Transverse colon (tissue), 4 donors: Measurements from ENCODE around the gene NUDT21. TPM values are rescaled to one million over a fixed set of nuclear protein-coding genes. Genes with fewer than 3 reads are reported as not detected.

ENCODE experiments used
- DNase-seq: peaks from one replicate; pipeline ENCODE4 v3.0.0-alpha.2; 2019
- H3K27ac ChIP-seq, 4 donors: fragments of 200-600 bp; sonication (generic); 2 replicates each; pipeline ENCODE4 v1.5.1; 2016 to 2018; ENCODE audit warnings: inconsistent platforms in 4 of 4
- H3K27me3 ChIP-seq: fragments of 200-600 bp; sonication (generic); 2 replicates; pipeline ENCODE4 v1.5.1; 2017; ENCODE audit warnings: inconsistent platforms
- H3K36me3 ChIP-seq, 4 donors: fragments of 200-600 bp; sonication (generic); 2 replicates each; pipeline ENCODE4 v1.5.1; 2017 to 2019; ENCODE audit warnings: inconsistent platforms in 4 of 4
- H3K4me1 ChIP-seq, 4 donors: fragments of 200-600 bp; sonication (generic); 2 replicates each; pipeline ENCODE4 v1.5.1; 2017 to 2020; ENCODE audit warnings: inconsistent platforms in 4 of 4
- H3K4me3 ChIP-seq, 4 donors: fragments of 200-600 bp; sonication (generic); 1 replicate in 1 of 4; 2 replicates in 3 of 4; pipeline versions ENCODE4 v1.5.1 to v1.6.1; 2017 to 2019; ENCODE audit warnings: inconsistent platforms in 4 of 4
- H3K9me3 ChIP-seq, 2 donors: fragments of 200-600 bp; sonication (generic); 2 replicates each; pipeline ENCODE4 v1.5.1; 2017 to 2019; ENCODE audit warnings: inconsistent platforms in 2 of 2
- EP300 ChIP-seq: sonication (generic); formaldehyde crosslinking; IDR thresholded peaks from one replicate; pipeline ENCODE4 v1.6.1; 2017; ENCODE audit warnings: antibody characterized with exemption, low read depth
- POLR2A ChIP-seq: fragments of 450-650 bp; IDR thresholded peaks from one replicate; pipeline ENCODE4 v1.6.1; 2016; ENCODE audit warnings: antibody characterized with exemption, mild to moderate bottlenecking, moderate library complexity
- POLR2AphosphoS5 ChIP-seq, 3 donors: sonication (generic); formaldehyde crosslinking; IDR thresholded peaks; one replicate each; pipeline ENCODE4 v1.6.1; 2016; ENCODE audit warnings: antibody characterized with exemption in 3 of 3
- WGBS, 2 donors: methylation state at CpG; one replicate each; pipeline ENCODE4 v1.1.5; 2018; ENCODE audit warnings: low coverage in 1 of 2; 5-methylcytosine and 5-hydroxymethylcytosine counted together
- in situ Hi-C, 4 donors: fragments of 200-750 bp; cut with MboI; loops; one replicate each; pipeline versions ENCODE4 v1.15.0 to v1.15.1; 2017; ENCODE audit warnings: low sequenced_read_pairs in 3 of 4, low pct_ligation_motif_present in 1 of 4, low pct_unique_long_range_greater_than_20kb in 1 of 4
- intact Hi-C: fragments of 100-400 bp; cut with DNase I; formaldehyde crosslinking; loops from one replicate; pipeline ENCODE4 v1.15.1; 2023; ENCODE audit warnings: low total_unique reads
- total RNA-seq, 4 donors: library from RNA; depleted of rRNA; stranded (reverse); fragments of >200 nt; gene quantifications; one replicate each; pipeline ENCODE4 v1.1.0, GENCODE V29; 2016
- TF ChIP-seq, protein P1 (sequence below), 5 experiments: fragments of 200-600 bp in 3 of 5; fragments of 450-650 bp in 2 of 5; sonication (generic) in 3 of 5; IDR thresholded peaks; 1 replicate in 2 of 5; 2 replicates in 3 of 5; pipeline ENCODE4 v1.5.1; 2016 to 2017; ENCODE audit warnings: antibody characterized with exemption in 5 of 5, inconsistent platforms in 3 of 5, mild to moderate bottlenecking in 2 of 5, moderate library complexity in 1 of 5

NUDT21 gene
- total RNA-seq, 4 donors from 2014 or later = 7.5 to 41.9 (median 23.0) TPM

DNA sequence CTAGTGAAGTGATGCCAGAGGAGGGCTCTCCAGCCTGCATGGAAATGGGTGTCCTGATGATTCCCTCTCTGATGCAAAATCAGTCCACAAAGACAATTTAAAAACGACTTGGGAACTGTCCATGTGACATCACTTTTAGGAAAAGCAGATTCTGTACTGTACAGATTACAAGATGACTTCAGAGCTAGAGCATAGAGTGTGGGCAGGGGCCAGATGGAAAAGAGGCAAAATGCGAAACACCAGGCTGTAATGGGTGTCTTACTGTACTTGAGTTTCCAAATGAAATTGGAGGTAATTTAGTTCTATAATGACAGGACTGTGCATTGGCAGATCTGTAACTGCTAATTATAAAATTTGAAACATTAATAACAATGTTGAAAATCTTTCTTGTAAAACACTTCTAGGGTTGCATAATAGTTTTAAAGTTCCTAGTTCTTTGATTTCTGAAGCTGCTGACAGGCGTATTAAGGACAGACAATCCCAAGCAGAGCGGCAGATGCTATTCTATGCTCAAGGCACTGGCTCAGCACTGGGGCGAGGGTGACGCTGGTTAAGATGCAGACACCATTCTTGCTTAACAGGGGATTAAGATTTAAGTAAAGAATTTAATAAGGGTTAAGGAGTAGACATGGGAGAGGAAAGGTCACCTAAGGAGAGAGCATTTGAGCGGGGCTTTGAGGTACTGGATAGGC lies 29.8 kb upstream of the NUDT21 start:
- Histone ChIP-seq H3K9me3 (no peaks in the 10 kb centered on the region), H3K36me3 (peaks cover 0 to 42% (median 19%) of the 10 kb centered on the region in 4 donors), H3K27me3 (no peaks in the 10 kb centered on the region), H3K4me1 (no peaks in the 10 kb centered on the region), H3K27ac (no peak overlapping the region), H3K4me3 (no peak overlapping the region)
- DNase-seq = no peak
- TF ChIP-seq POLR2A (no peak), POLR2AphosphoS5 (IDR thresholded peaks at IDR 0.05) (no peak), EP300 (no peak)
- TF ChIP-seq, protein P1, sequence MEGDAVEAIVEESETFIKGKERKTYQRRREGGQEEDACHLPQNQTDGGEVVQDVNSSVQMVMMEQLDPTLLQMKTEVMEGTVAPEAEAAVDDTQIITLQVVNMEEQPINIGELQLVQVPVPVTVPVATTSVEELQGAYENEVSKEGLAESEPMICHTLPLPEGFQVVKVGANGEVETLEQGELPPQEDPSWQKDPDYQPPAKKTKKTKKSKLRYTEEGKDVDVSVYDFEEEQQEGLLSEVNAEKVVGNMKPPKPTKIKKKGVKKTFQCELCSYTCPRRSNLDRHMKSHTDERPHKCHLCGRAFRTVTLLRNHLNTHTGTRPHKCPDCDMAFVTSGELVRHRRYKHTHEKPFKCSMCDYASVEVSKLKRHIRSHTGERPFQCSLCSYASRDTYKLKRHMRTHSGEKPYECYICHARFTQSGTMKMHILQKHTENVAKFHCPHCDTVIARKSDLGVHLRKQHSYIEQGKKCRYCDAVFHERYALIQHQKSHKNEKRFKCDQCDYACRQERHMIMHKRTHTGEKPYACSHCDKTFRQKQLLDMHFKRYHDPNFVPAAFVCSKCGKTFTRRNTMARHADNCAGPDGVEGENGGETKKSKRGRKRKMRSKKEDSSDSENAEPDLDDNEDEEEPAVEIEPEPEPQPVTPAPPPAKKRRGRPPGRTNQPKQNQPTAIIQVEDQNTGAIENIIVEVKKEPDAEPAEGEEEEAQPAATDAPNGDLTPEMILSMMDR (IDR thresholded peaks at IDR 0.05) = no peak
- intact Hi-C loops = no loop called here
- 83 to 88% methylated on average over 7 of the region's 7 CpGs for WGBS, 2 donors
- in situ Hi-C loops = no loop called here

DNA sequence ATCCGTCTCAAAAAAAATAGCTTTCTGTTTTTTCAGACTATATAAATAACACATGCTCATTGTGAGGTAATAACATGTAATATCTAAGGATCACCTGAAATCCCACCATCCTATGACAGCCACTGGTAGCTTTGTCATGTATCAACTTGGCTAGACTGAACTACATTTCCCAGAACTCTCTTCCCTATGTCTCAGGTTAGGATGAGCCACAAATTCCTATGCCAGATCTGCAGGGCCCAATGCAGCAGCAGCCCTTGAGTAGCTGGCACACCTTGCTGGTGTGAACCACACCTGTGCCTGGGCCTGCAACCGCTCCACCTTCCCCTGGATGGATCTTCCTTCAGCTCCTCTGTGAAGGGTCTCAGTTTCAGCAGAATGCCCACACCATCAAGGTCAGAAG lies 28.3 kb upstream of the NUDT21 start:
- H3K36me3 ChIP-seq = peaks cover 0 to 44% (median 20%) of the 10 kb centered on the region in 4 donors
- no peaks in the 10 kb centered on the region for H3K27me3 ChIP-seq
- H3K9me3 ChIP-seq = no peaks in the 10 kb centered on the region
- in situ Hi-C loops (no loop called here), intact Hi-C loops (no loop called here)
- no peaks in the 10 kb centered on the region for H3K4me1 ChIP-seq
- no peak for DNase-seq
- H3K4me3 ChIP-seq = no peak overlapping the region
- H3K27ac ChIP-seq = no peak overlapping the region
- TF ChIP-seq POLR2AphosphoS5 (IDR thresholded peaks at IDR 0.05) (no peak), EP300 (no peak), POLR2A (no peak)
- TF ChIP-seq, protein P1 (IDR thresholded peaks at IDR 0.05) = no peak
- WGBS, 2 donors = 90 to 98% methylated on average over 2 of the region's 2 CpGs

DNA sequence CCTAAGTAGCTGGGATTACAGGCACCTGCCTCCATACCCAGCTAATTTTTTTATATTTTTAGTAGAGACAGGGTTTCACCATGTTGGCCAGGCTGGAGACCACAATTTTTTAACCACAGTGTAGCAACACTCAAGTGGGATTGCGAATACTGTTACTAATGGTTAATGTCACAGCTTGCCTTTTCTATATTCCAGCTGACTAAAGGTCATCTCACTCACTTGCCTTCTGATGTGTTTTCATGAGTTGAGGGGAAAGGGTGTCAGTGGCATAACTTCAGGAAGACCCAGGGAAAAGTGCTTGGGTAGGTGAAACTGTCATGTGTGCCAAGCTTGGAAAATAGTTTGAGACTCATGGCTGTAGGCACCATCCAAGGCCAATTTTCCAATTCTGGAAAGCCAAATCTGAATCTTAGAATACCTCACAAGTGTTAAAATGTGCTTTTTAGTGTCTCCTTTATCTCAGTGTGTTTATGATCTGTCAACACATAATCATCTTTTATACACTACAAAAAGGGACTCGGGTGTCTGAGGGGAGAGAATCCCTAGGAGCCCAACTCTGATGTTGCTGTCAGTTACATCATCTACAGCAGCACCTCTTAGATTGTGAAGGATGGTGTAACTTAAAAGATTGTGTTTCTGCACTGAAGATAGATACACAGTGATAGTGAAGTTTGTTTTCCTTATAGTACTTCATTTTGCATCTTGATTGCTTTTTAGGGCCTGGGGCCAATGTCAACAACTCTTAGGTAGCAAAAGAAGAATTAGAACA lies 27.3 kb upstream of the NUDT21 start:
- H3K27ac ChIP-seq = no peak overlapping the region
- in situ Hi-C loops = no loop called here
- no peak overlapping the region for H3K4me3 ChIP-seq
- WGBS, 2 donors = 68 to 75% methylated on average over 2 of the region's 2 CpGs
- no peaks in the 10 kb centered on the region for H3K4me1 ChIP-seq
- H3K9me3 ChIP-seq = no peaks in the 10 kb centered on the region
- H3K27me3 ChIP-seq = no peaks in the 10 kb centered on the region
- H3K36me3 ChIP-seq = peaks cover 0 to 42% (median 20%) of the 10 kb centered on the region in 4 donors
- TF ChIP-seq, protein P1 (IDR thresholded peaks at IDR 0.05) = no peak
- no peak for TF ChIP-seq POLR2AphosphoS5 (IDR thresholded peaks at IDR 0.05)
- intact Hi-C loops = no loop called here
- DNase-seq = no peak

GRCh38 chr16:56477096-56477878 lies 26.2 kb upstream of the NUDT21 start:
- no peak for TF ChIP-seq POLR2AphosphoS5 (IDR thresholded peaks at IDR 0.05)
- no peak for TF ChIP-seq EP300
- no peak for TF ChIP-seq POLR2A
- TF ChIP-seq, protein P1 (IDR thresholded peaks at IDR 0.05) = no peak
- Histone ChIP-seq H3K4me3 (no peak overlapping the region), H3K27me3 (no peaks in the 10 kb centered on the region), H3K9me3 (no peaks in the 10 kb centered on the region), H3K4me1 (no peaks in the 10 kb centered on the region), H3K36me3 (peaks cover 0 to 53% (median 25%) of the 10 kb centered on the region in 4 donors), H3K27ac (no peak overlapping the region)
- no peak for DNase-seq
- intact Hi-C loops = no loop called here
- in situ Hi-C loops = no loop called here
- 83 to 100% methylated on average over 2 of the region's 2 CpGs for WGBS, 2 donors
